GM23248 (cell line): ENCODE results near the gene RBMX. TPM values are rescaled to one million over a fixed set of nuclear protein-coding genes. Genes with fewer than 3 reads are reported as not detected.

Experiments
- DNase-seq: peaks from one replicate; pipeline ENCODE4 v3.0.0-alpha.2; 2015
- H2AFZ ChIP-seq: fragments of 200-600 bp; sonication (generic); 2 replicates; pipeline ENCODE4 v1.6.1; 2016; ENCODE audit warnings: antibody characterized with exemption
- H3F3A ChIP-seq: fragments of 200-600 bp; sonication (generic); 2 replicates; pipeline ENCODE4 v1.6.1; 2016; ENCODE audit warnings: mild to moderate bottlenecking, antibody characterized with exemption, mixed run types; ENCODE audit not compliant: insufficient read depth
- H3K27ac ChIP-seq: fragments of 200-600 bp; sonication (generic); 2 replicates; pipeline ENCODE4 v1.5.1; 2016; ENCODE audit warnings: mild to moderate bottlenecking
- H3K27me3 ChIP-seq: fragments of 200-600 bp; sonication (generic); replicated peaks from 2 replicates; pipeline ENCODE4 v1.6.1; 2016; ENCODE audit warnings: mild to moderate bottlenecking; ENCODE audit not compliant: insufficient read depth
- H3K36me3 ChIP-seq: fragments of 200-600 bp; sonication (generic); 2 replicates; pipeline ENCODE4 v1.6.1; 2016; ENCODE audit warnings: low read depth, mild to moderate bottlenecking
- H3K4me1 ChIP-seq: fragments of 200-600 bp; sonication (generic); 2 replicates; pipeline ENCODE4 v1.6.1; 2016; ENCODE audit warnings: mild to moderate bottlenecking; ENCODE audit not compliant: insufficient read depth
- H3K4me2 ChIP-seq: fragments of 200-600 bp; sonication (generic); one replicate; pipeline ENCODE4 v1.6.1; 2016; ENCODE audit warnings: mild to moderate bottlenecking; ENCODE audit not compliant: unreplicated experiment
- H3K4me3 ChIP-seq: fragments of 200-600 bp; sonication (generic); 2 replicates; pipeline ENCODE4 v1.5.1; 2016; ENCODE audit warnings: mild to moderate bottlenecking
- H3K79me2 ChIP-seq: fragments of 200-600 bp; sonication (generic); 2 replicates; pipeline ENCODE4 v1.6.1; 2016; ENCODE audit warnings: mild to moderate bottlenecking; ENCODE audit not compliant: insufficient read depth
- H3K9ac ChIP-seq: fragments of 200-600 bp; sonication (generic); 2 replicates; pipeline ENCODE4 v1.6.1; 2016; ENCODE audit warnings: mild to moderate bottlenecking
- H3K9me2 ChIP-seq: fragments of 200-600 bp; sonication (generic); 2 replicates; pipeline ENCODE4 v1.6.1; 2016; ENCODE audit warnings: mixed run types, mild to moderate bottlenecking, moderate library complexity; ENCODE audit not compliant: insufficient read depth
- H3K9me3 ChIP-seq: fragments of 200-600 bp; sonication (generic); one replicate; pipeline ENCODE4 v1.6.1; 2017; ENCODE audit warnings: low read depth
- H4K20me1 ChIP-seq: fragments of 200-600 bp; sonication (generic); 2 replicates; pipeline ENCODE4 v1.6.0; 2016; ENCODE audit not compliant: insufficient read depth
- EZH2 ChIP-seq: fragments of 200-600 bp; sonication (generic); IDR thresholded peaks from 2 replicates; pipeline ENCODE4 v1.6.1; 2018; ENCODE audit warnings: antibody characterized with exemption, mild to moderate bottlenecking; ENCODE audit not compliant: insufficient read depth, poor library complexity, severe bottlenecking
- EZH2phosphoT487 ChIP-seq: fragments of 200-600 bp; sonication (generic); IDR thresholded peaks from 2 replicates; pipeline ENCODE4 v1.6.1; 2018; ENCODE audit warnings: antibody characterized with exemption, moderate library complexity, mild to moderate bottlenecking, low read depth; ENCODE audit not compliant: insufficient read depth
- WGBS, 2 experiments: methylation state at CpG; one replicate each; pipeline ENCODE4 v1.1.6; 2015 to 2017; ENCODE audit warnings: low lambda C conversion rate in 2 of 2, low coverage in 1 of 2; ENCODE audit errors: missing lambda C conversion rate in 2 of 2; 5-methylcytosine and 5-hydroxymethylcytosine counted together
- in situ Hi-C: fragments of 300-500 bp; cut with MboI; formaldehyde crosslinking; loops from 2 replicates; pipeline ENCODE4 v1.15.0; 2020
- polyA plus RNA-seq: library from polyadenylated mRNA; unstranded; fragments of >200 nt; fragmentation: Nextera tagmentation; extraction: Ambion mirVana; gene quantifications from 2 replicates; pipeline ENCODE4 v1.2.1, GENCODE V29; 2016
- total RNA-seq: library from RNA; depleted of rRNA; stranded (reverse); fragments of >200 nt; shearing (Covaris generic); gene quantifications from 2 replicates; pipeline ENCODE4 v1.2.3, GENCODE V29; 2014

Gene RBMX
- total and polyA plus RNA-seq, 2 experiments from 2014 or later, result 82.5 to 217 TPM

GRCh38 chrX:136856050-136856449 lies 24.5 kb downstream of the RBMX start:
- no peak for TF ChIP-seq EZH2
- TF ChIP-seq EZH2phosphoT487, result no peak
- Histone ChIP-seq H3K9me3 (no peaks in the 10 kb centered on the region), H3K4me2 (no peak overlapping the region), H4K20me1 (no peaks in the 10 kb centered on the region), H3F3A (no peaks in the 10 kb centered on the region), H3K27me3 (no peaks in the 10 kb centered on the region), H3K79me2 (no peaks in the 10 kb centered on the region), H3K4me1 (no peaks in the 10 kb centered on the region), H3K4me3 (no peak overlapping the region), H2AFZ (no peak overlapping the region), H3K9ac (no peak overlapping the region), H3K9me2 (no peaks in the 10 kb centered on the region), H3K27ac (no peak overlapping the region), H3K36me3 (peaks cover 3% of the 10 kb centered on the region; the same call in 1 of the 2 replicates)
- 99 to 100% methylated on average over 1 to 8 of the region's 8 CpGs for whole genome bisulfite sequencing, 2 experiments
- in situ Hi-C loops, result no loop called here
- no peak for DNase-seq

GRCh38 chrX:136851526-136851925 lies 29.0 kb downstream of the RBMX start:
- Histone ChIP-seq H3K9ac (no peak overlapping the region), H3F3A (no peaks in the 10 kb centered on the region), H3K27ac (no peak overlapping the region), H3K4me3 (no peak overlapping the region), H3K9me3 (no peaks in the 10 kb centered on the region), H2AFZ (no peak overlapping the region), H3K79me2 (no peaks in the 10 kb centered on the region), H3K36me3 (no peaks in the 10 kb centered on the region), H4K20me1 (no peaks in the 10 kb centered on the region), H3K4me1 (no peaks in the 10 kb centered on the region), H3K27me3 (no peaks in the 10 kb centered on the region), H3K4me2 (no peak overlapping the region), H3K9me2 (no peaks in the 10 kb centered on the region)
- WGBS, 2 experiments, result 94 to 97% methylated on average over 3 of the region's 3 CpGs
- in situ Hi-C loops, result no loop called here
- no peak for TF ChIP-seq EZH2
- no peak for TF ChIP-seq EZH2phosphoT487
- no peak for DNase-seq

- Histone ChIP-seq H3K79me2 (no peaks in the 10 kb centered on the region), H3K27ac (no peak overlapping the region), H3K27me3 (no peaks in the 10 kb centered on the region), H4K20me1 (no peaks in the 10 kb centered on the region), H3F3A (no peaks in the 10 kb centered on the region), H3K9me3 (no peaks in the 10 kb centered on the region), H3K4me1 (no peaks in the 10 kb centered on the region), H3K4me2 (no peak overlapping the region), H3K9ac (no peak overlapping the region), H3K9me2 (no peaks in the 10 kb centered on the region), H2AFZ (no peak overlapping the region), H3K4me3 (no peak overlapping the region), H3K36me3 (no peaks in the 10 kb centered on the region)
- DNase-seq, result peak; percentile 28
- 70 to 75% methylated on average over 9 of the region's 9 CpGs for WGBS, 2 experiments
- in situ Hi-C loops, result no loop called here
- no peak for TF ChIP-seq EZH2phosphoT487
- TF ChIP-seq EZH2, result no peak
Observed at GRCh38 chrX:136850441-136851175, 29.9 kb downstream of the RBMX start.

- WGBS, 2 experiments, result 98 to 100% methylated on average over 3 of the region's 3 CpGs
- Histone ChIP-seq H4K20me1 (no peaks in the 10 kb centered on the region), H3K9me3 (no peaks in the 10 kb centered on the region), H3F3A (no peaks in the 10 kb centered on the region), H3K9ac (no peak overlapping the region), H3K36me3 (no peaks in the 10 kb centered on the region; the same call in 1 of the 2 replicates), H3K4me2 (no peak overlapping the region), H3K4me1 (no peaks in the 10 kb centered on the region), H3K9me2 (no peaks in the 10 kb centered on the region), H3K27ac (no peak overlapping the region), H3K27me3 (no peaks in the 10 kb centered on the region), H2AFZ (no peak overlapping the region), H3K79me2 (no peaks in the 10 kb centered on the region), H3K4me3 (no peak overlapping the region)
- TF ChIP-seq EZH2 (no peak), EZH2phosphoT487 (no peak)
- in situ Hi-C loops, result no loop called here
- no peak for DNase-seq
Observed at GRCh38 chrX:136849395-136849794, 31.1 kb downstream of the RBMX start.

- no peaks in the 10 kb centered on the region for H3K9me3 ChIP-seq
- in situ Hi-C loops, result no loop called here
- no peak overlapping the region for H3K4me2 ChIP-seq
- no peaks in the 10 kb centered on the region for H3K27me3 ChIP-seq
- H3K79me2 ChIP-seq, result no peaks in the 10 kb centered on the region
- H3K27ac ChIP-seq, result no peak overlapping the region
- no peak overlapping the region for H3K4me3 ChIP-seq
- DNase-seq, result no peak
- no peak overlapping the region for H3K9ac ChIP-seq
- TF ChIP-seq EZH2phosphoT487, result no peak
- no peak for TF ChIP-seq EZH2
- no peaks in the 10 kb centered on the region for H3F3A ChIP-seq
- H3K9me2 ChIP-seq, result no peaks in the 10 kb centered on the region
- 97 to 100% methylated on average over 2 of the region's 2 CpGs for WGBS, 2 experiments
- no peak overlapping the region for H2AFZ ChIP-seq
- no peaks in the 10 kb centered on the region; the same call in 1 of the 2 replicates for H3K36me3 ChIP-seq
- H4K20me1 ChIP-seq, result no peaks in the 10 kb centered on the region
- no peaks in the 10 kb centered on the region for H3K4me1 ChIP-seq
Observed at GRCh38 chrX:136847874-136848273, 32.7 kb downstream of the RBMX start.
